HEK293 (cell line): ENCODE data around the gene CEP170B.
"Not testable (repeated sequence)": the region's sequence is repeated elsewhere in the genome, so short reads cannot be mapped to it uniquely, and the experiment has no call there.

Experiments
- CTCF ChIA-PET: fragments of 350-600 bp; formaldehyde crosslinking; extraction: SDS; loops from one replicate; lab custom pipeline; 2021; ENCODE audit warnings: antibody characterized with exemption; lab: Yijun Ruan, JAX
- POLR2A ChIA-PET: fragments of 300-600 bp; formaldehyde crosslinking; extraction: SDS; loops from one replicate; lab custom pipeline; 2020; ENCODE audit warnings: antibody characterized with exemption, inconsistent platforms; lab: Yijun Ruan, JAX
- H3K27ac ChIP-seq: fragments of 200-500 bp; sonication (Bioruptor generic); 2 replicates; pipeline ENCODE4 v1.5.1; 2014; ENCODE audit warnings: low read depth, low read length, control low read depth, inconsistent platforms; ENCODE audit errors: extremely low read depth
- H3K36me3 ChIP-seq, 2 experiments: fragments of 200-500 bp in 1 of 2; sonication (Bioruptor generic) in 1 of 2; 1 replicate in 1 of 2; 2 replicates in 1 of 2; pipeline ENCODE4 v1.5.1; 2014 to 2017; ENCODE audit warnings: inconsistent platforms in 2 of 2, low read length in 2 of 2; ENCODE audit not compliant: control insufficient read depth in 2 of 2, insufficient read depth in 1 of 2
- H3K4me1 ChIP-seq: fragments of 200-500 bp; sonication (Bioruptor generic); 2 replicates; pipeline ENCODE4 v1.5.1; 2014; ENCODE audit warnings: mild to moderate bottlenecking, low read length, inconsistent platforms; ENCODE audit not compliant: control insufficient read depth, insufficient read depth
- H3K4me3 ChIP-seq: 2 replicates; pipeline ENCODE4 v1.5.1; 2011; ENCODE audit warnings: low read depth, mild to moderate bottlenecking, control low read depth, low read length, moderate library complexity
- H3K9me3 ChIP-seq: fragments of 200-500 bp; sonication (Bioruptor generic); 2 replicates; pipeline ENCODE4 v1.5.1; 2014; ENCODE audit warnings: low read depth, low read length, inconsistent platforms; ENCODE audit not compliant: control insufficient read depth, insufficient read depth
- GLIS2 ChIP-seq: fragments of 450-650 bp; formaldehyde crosslinking; IDR thresholded peaks from 2 replicates; pipeline ENCODE4 v1.5.1; 2016; ENCODE audit warnings: missing biosample characterization, missing genetic modification characterization
- KLF9 ChIP-seq: fragments of 450-650 bp; formaldehyde crosslinking; IDR thresholded peaks from 2 replicates; pipeline ENCODE4 v1.5.1; 2016; ENCODE audit warnings: missing biosample characterization, missing genetic modification characterization, low read depth
- ZBTB21 ChIP-seq: fragments of 450-650 bp; formaldehyde crosslinking; IDR thresholded peaks from 2 replicates; pipeline ENCODE4 v1.5.1; 2017; ENCODE audit warnings: missing biosample characterization, missing genetic modification characterization
- ZFHX2 ChIP-seq: fragments of 450-650 bp; formaldehyde crosslinking; conservative IDR thresholded peaks from 2 replicates; pipeline ENCODE4 v1.5.1; 2016; ENCODE audit warnings: missing biosample characterization, missing genetic modification characterization
- ZNF10 ChIP-seq: fragments of 450-650 bp; formaldehyde crosslinking; IDR thresholded peaks from 2 replicates; pipeline ENCODE4 v1.5.1; 2017; ENCODE audit warnings: missing biosample characterization, missing genetic modification characterization
- ZNF114 ChIP-seq: fragments of 450-650 bp; formaldehyde crosslinking; IDR thresholded peaks from 2 replicates; pipeline ENCODE4 v1.5.0; 2017; ENCODE audit warnings: missing biosample characterization, missing genetic modification characterization
- ZNF121 ChIP-seq: fragments of 450-650 bp; formaldehyde crosslinking; IDR thresholded peaks from 2 replicates; pipeline ENCODE4 v1.5.1; 2016; ENCODE audit warnings: missing biosample characterization, missing genetic modification characterization
- ZNF221 ChIP-seq: fragments of 450-650 bp; formaldehyde crosslinking; IDR thresholded peaks from 2 replicates; pipeline ENCODE4 v1.5.1; 2017; ENCODE audit warnings: missing biosample characterization, missing genetic modification characterization, borderline replicate concordance
- ZNF366 ChIP-seq: fragments of 450-650 bp; formaldehyde crosslinking; conservative IDR thresholded peaks from 2 replicates; pipeline ENCODE4 v1.5.1; 2016; ENCODE audit warnings: missing biosample characterization, missing genetic modification characterization
- ZNF600 ChIP-seq: fragments of 450-650 bp; formaldehyde crosslinking; IDR thresholded peaks from 2 replicates; pipeline ENCODE4 v1.5.1; 2016; ENCODE audit warnings: missing biosample characterization, missing genetic modification characterization
- TF ChIP-seq, protein P1 (sequence below): fragments of 450-650 bp; formaldehyde crosslinking; IDR thresholded peaks from 2 replicates; pipeline ENCODE4 v1.5.1; 2016; ENCODE audit warnings: missing biosample characterization, missing genetic modification characterization
- TF ChIP-seq, protein P2 (sequence below): fragments of 450-650 bp; formaldehyde crosslinking; IDR thresholded peaks from 2 replicates; pipeline ENCODE4 v1.5.1; 2016; ENCODE audit warnings: missing biosample characterization, missing genetic modification characterization
- TF ChIP-seq, protein P3 (sequence below): fragments of 450-650 bp; formaldehyde crosslinking; IDR thresholded peaks from 2 replicates; pipeline ENCODE4 v1.5.1; 2016; ENCODE audit warnings: missing biosample characterization, missing genetic modification characterization
- TF ChIP-seq, protein P4 (sequence below): fragments of 450-650 bp; formaldehyde crosslinking; IDR thresholded peaks from 2 replicates; pipeline ENCODE4 v1.5.0; 2017; ENCODE audit warnings: missing biosample characterization, missing genetic modification characterization, borderline replicate concordance

The CEP170B gene

DNA sequence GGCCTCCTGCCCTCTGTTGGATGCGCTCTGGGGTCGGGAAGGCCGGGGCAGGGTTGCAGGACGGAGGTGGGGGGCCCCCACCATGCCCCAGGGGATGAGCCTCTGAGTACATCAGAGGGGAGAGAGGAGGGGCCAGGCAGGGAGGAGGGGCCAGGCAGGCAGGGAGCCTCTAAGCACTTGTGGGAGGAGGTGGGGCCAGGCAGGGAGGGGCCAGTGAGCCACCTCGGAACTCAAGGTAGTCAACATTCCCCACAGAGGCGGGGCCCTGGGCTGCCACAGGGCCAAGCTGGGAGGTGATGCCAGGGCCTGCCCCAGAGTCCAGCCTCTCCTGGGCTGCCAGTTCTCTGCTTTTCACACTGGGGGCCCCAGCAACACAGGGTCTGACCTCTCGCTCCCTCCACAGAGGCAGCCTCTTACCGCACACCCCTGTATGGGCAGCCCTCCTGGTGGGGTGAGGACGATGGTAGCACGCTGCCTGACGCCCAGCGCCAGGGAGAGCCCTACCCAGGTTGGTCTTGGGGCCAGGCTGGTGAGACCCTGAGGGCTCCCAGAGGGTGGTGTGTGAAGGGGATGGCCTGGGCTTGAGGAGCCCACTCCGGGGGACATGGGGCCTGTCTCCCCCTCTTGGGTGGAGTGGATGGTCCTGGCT is 17.4 kb downstream of the CEP170B start (continued):
- TF ChIP-seq, protein P1, sequence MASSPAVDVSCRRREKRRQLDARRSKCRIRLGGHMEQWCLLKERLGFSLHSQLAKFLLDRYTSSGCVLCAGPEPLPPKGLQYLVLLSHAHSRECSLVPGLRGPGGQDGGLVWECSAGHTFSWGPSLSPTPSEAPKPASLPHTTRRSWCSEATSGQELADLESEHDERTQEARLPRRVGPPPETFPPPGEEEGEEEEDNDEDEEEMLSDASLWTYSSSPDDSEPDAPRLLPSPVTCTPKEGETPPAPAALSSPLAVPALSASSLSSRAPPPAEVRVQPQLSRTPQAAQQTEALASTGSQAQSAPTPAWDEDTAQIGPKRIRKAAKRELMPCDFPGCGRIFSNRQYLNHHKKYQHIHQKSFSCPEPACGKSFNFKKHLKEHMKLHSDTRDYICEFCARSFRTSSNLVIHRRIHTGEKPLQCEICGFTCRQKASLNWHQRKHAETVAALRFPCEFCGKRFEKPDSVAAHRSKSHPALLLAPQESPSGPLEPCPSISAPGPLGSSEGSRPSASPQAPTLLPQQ = peak; percentile 69
- no peak for TF ChIP-seq ZNF221 (tag by site-specific recombination)
- TF ChIP-seq ZNF10 (tag by site-specific recombination) = no peak
- no peak for TF ChIP-seq ZNF114 (tag by site-specific recombination)

DNA sequence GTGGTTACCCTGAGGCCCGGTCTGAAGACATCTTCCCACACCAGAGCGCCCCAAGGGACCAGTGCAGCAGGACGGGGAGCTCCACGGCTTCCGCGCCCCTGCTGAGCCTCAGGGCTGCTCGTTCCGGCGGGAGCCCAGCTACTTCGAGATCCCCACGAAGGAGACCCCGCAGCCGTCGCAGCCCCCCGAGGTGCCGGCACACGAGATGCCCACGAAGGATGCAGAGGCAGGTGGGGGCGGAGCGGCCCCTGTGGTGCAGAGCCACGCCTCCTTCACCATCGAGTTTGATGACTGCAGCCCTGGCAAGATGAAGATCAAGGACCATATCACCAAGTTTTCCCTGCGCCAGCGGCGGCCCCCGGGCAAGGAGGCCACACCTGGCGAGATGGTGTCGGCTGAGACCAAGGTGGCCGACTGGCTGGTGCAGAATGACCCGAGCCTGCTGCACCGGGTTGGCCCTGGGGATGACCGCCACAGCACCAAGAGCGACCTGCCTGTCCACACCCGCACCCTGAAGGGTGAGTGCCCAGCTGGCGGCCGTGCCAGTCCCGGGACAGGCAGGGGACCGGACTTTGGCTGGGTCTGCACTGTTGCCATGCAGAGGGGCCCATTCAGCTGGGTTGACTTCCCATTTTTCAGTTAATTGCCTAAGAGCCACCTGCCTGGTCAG is 18.1 kb downstream of the CEP170B start:
- CTCF ChIA-PET = no interaction called here

DNA sequence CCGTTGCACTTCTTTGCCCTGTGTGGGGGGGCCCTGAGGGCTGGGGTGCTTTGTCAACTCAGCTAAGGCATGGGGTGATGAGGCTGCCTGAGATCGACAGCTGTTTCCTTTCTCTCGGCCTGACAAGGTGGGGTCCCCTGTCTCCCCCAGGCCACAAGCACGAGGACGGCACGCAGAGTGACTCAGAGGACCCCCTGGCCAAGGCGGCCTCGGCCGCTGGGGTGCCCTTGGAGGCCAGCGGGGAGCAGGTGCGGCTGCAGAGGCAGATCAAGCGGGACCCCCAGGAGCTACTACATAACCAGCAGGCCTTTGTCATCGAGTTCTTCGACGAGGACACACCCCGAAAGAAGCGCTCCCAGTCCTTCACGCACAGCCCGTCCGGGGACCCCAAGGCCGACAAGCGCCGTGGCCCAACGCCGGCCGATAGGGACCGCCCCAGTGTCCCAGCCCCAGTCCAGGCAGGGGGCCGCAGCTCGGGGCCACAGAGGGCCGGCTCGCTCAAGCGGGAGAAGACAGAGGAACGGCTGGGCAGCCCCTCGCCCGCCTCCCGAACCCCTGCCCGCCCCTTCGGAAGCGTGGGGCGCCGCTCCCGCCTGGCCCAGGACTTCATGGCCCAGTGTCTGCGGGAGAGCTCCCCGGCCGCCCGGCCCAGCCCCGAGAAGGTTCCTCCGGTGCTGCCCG is 18.8 kb downstream of the CEP170B start:
- Histone ChIP-seq H3K36me3 (peaks cover 0 to 80% of the 10 kb centered on the region in 2 experiments; a peak in 2 of 3 replicates), H3K9me3 (no peaks in the 10 kb centered on the region), H3K4me1 (peaks cover 5% of the 10 kb centered on the region; the same call in 1 of the 2 replicates), H3K27ac (no peak overlapping the region), H3K4me3 (no peak overlapping the region)
- TF ChIP-seq ZNF600 (tag by site-specific recombination) (no peak), GLIS2 (tag by site-specific recombination) (peak; percentile 50; the same call in 1 of the 2 replicates), ZNF366 (tag by site-specific recombination) (no peak), KLF9 (tag by site-specific recombination) (no peak), ZBTB21 (no peak)
- TF ChIP-seq, protein P2, sequence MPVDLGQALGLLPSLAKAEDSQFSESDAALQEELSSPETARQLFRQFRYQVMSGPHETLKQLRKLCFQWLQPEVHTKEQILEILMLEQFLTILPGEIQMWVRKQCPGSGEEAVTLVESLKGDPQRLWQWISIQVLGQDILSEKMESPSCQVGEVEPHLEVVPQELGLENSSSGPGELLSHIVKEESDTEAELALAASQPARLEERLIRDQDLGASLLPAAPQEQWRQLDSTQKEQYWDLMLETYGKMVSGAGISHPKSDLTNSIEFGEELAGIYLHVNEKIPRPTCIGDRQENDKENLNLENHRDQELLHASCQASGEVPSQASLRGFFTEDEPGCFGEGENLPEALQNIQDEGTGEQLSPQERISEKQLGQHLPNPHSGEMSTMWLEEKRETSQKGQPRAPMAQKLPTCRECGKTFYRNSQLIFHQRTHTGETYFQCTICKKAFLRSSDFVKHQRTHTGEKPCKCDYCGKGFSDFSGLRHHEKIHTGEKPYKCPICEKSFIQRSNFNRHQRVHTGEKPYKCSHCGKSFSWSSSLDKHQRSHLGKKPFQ (tag by site-specific recombination) = no peak
- TF ChIP-seq, protein P3, sequence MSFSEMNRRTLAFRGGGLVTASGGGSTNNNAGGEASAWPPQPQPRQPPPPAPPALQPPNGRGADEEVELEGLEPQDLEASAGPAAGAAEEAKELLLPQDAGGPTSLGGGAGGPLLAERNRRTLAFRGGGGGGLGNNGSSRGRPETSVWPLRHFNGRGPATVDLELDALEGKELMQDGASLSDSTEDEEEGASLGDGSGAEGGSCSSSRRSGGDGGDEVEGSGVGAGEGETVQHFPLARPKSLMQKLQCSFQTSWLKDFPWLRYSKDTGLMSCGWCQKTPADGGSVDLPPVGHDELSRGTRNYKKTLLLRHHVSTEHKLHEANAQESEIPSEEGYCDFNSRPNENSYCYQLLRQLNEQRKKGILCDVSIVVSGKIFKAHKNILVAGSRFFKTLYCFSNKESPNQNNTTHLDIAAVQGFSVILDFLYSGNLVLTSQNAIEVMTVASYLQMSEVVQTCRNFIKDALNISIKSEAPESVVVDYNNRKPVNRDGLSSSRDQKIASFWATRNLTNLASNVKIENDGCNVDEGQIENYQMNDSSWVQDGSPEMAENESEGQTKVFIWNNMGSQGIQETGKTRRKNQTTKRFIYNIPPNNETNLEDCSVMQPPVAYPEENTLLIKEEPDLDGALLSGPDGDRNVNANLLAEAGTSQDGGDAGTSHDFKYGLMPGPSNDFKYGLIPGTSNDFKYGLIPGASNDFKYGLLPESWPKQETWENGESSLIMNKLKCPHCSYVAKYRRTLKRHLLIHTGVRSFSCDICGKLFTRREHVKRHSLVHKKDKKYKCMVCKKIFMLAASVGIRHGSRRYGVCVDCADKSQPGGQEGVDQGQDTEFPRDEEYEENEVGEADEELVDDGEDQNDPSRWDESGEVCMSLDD (tag by site-specific recombination) = 0 out of 2 replicates have a peak, but pooled peaks have one; percentile 32
- TF ChIP-seq, protein P4, sequence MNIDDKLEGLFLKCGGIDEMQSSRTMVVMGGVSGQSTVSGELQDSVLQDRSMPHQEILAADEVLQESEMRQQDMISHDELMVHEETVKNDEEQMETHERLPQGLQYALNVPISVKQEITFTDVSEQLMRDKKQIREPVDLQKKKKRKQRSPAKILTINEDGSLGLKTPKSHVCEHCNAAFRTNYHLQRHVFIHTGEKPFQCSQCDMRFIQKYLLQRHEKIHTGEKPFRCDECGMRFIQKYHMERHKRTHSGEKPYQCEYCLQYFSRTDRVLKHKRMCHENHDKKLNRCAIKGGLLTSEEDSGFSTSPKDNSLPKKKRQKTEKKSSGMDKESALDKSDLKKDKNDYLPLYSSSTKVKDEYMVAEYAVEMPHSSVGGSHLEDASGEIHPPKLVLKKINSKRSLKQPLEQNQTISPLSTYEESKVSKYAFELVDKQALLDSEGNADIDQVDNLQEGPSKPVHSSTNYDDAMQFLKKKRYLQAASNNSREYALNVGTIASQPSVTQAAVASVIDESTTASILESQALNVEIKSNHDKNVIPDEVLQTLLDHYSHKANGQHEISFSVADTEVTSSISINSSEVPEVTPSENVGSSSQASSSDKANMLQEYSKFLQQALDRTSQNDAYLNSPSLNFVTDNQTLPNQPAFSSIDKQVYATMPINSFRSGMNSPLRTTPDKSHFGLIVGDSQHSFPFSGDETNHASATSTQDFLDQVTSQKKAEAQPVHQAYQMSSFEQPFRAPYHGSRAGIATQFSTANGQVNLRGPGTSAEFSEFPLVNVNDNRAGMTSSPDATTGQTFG = no peak
- TF ChIP-seq, all 188 proteins: peak for 2
- ChIA-PET POLR2A (no interaction called here), CTCF (no interaction called here)

More for the DNA sequence above, 18.1 kb downstream of the CEP170B start:
- no peaks in the 10 kb centered on the region for H3K9me3 ChIP-seq
- TF ChIP-seq ZNF121 (tag by site-specific recombination) (no peak), ZFHX2 (tag by site-specific recombination) (0 out of 2 replicates have a peak, but pooled peaks have one; percentile 8)
- TF ChIP-seq, all 188 proteins: peak for 1
- peaks cover 5% of the 10 kb centered on the region; the same call in 1 of the 2 replicates for H3K4me1 ChIP-seq
- POLR2A ChIA-PET = no interaction called here
- no peak overlapping the region for H3K27ac ChIP-seq
- peaks cover 0 to 80% of the 10 kb centered on the region in 2 experiments; a peak in 2 of 3 replicates for H3K36me3 ChIP-seq
- H3K4me3 ChIP-seq = no peak overlapping the region

DNA sequence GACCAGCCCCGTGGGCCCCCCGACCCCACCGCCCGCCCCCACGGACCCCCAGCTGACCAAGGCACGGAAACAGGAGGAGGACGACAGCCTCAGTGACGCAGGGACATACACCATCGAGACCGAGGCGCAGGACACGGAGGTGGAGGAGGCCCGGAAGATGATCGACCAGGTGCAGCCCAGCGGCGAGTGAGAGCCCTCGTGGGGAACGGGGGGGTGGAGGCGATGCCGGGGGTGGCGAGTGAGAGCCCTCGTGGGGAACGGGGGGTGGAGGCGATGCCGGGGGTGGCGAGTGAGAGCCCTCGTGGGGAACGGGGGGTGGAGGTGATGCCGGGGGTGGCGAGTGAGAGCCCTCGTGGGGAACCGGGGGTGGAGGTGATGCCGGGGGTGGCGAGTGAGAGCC is 19.3 kb downstream of the CEP170B start:
- POLR2A ChIA-PET, H3K4me3 ChIP-seq, H3K27ac ChIP-seq, CTCF ChIA-PET, H3K4me1 ChIP-seq, H3K9me3 ChIP-seq: not testable (repeated sequence)
- H3K36me3 ChIP-seq = peaks cover 0 to 80% of the 10 kb centered on the region in 2 experiments; a peak in 2 of 3 replicates
